Activated naive CD8-positive, alpha-beta T cell treated with anti-CD3 and anti-CD28 coated beads for 36 hours (primary cell): ENCODE results near the gene ABHD6. TPM values are rescaled to one million over a fixed set of nuclear protein-coding genes. Genes with fewer than 3 reads are reported as not detected.

ENCODE experiments used
- DNase-seq: peaks from one replicate; pipeline ENCODE4 v3.0.0; 2021
- H3K27ac Mint-ChIP-seq: one replicate; pipeline ENCODE4 v1.8.0; 2022; ENCODE audit warnings: mild to moderate bottlenecking, moderate library complexity, mixed read lengths
- H3K27me3 Mint-ChIP-seq: one replicate; pipeline ENCODE4 v1.8.0; 2022; ENCODE audit warnings: mild to moderate bottlenecking, mixed read lengths
- H3K36me3 Mint-ChIP-seq: one replicate; pipeline ENCODE4 v1.8.0; 2021; ENCODE audit warnings: mild to moderate bottlenecking, mixed read lengths
- H3K4me1 Mint-ChIP-seq: one replicate; pipeline ENCODE4 v1.8.0; 2021; ENCODE audit warnings: mixed read lengths
- H3K4me3 Mint-ChIP-seq: one replicate; pipeline ENCODE4 v1.8.0; 2022; ENCODE audit warnings: mild to moderate bottlenecking, moderate library complexity, mixed read lengths
- H3K9me3 Mint-ChIP-seq: one replicate; pipeline ENCODE4 v1.8.0; 2022; ENCODE audit warnings: mixed read lengths
- total RNA-seq, 2 experiments: library from RNA; stranded (reverse); gene quantifications; one replicate each; pipeline ENCODE4 v1.2.3, GENCODE V29; 2021

The ABHD6 gene
- total RNA-seq, 2 experiments from 2014 or later = 6.0 to 6.4 TPM

DNA sequence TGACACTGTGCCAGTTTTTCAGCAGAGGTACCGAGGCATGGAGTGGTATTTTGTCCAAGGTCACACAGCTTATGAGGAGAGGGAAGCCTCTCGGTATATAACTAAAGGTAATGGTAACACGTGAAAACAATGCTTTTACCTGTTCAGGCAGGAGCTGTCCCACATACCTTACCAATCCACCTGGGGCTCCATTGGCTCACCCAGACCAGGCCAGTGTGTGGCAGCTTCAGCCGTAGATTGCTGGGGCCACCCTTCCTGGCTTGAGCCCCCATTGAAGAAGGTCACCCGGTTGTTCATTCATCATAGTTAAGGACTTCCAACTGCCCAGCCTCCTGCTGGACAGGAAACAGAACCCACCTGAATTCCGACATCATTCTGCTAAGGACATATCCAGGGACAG, 59.3 kb downstream of the ABHD6 start:
- peaks cover 21% of the 10 kb centered on the region for H3K27me3 Mint-ChIP-seq
- peaks cover 6% of the 10 kb centered on the region for H3K9me3 Mint-ChIP-seq
- peaks cover 9% of the 10 kb centered on the region for H3K36me3 Mint-ChIP-seq
- DNase-seq = no peak
- H3K27ac Mint-ChIP-seq = no peak overlapping the region
- no peaks in the 10 kb centered on the region for H3K4me1 Mint-ChIP-seq
- H3K4me3 Mint-ChIP-seq = no peak overlapping the region

DNA sequence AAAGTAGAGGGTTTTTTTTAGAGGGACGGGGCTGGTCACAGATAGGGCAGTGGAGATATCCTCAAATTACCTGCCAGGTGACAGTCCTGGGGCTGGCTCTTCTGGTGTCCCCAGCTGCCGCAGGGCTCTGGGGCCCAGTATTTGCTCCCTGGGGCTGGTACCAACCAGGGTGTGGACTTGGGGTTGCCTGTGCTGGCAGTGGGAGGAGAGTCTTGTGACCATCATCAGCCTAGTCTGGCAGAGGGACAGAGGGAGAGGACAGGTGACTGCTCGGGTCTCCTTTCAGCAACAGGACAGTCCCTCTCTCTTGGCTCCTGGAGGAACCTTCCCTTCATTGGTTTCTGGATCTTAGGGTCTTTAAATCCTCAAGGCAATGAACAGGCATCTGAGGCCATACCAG, 60.6 kb downstream of the ABHD6 start:
- DNase-seq = no peak
- H3K36me3 Mint-ChIP-seq = peaks cover 9% of the 10 kb centered on the region
- H3K4me3 Mint-ChIP-seq = no peak overlapping the region
- H3K27ac Mint-ChIP-seq = no peak overlapping the region
- H3K27me3 Mint-ChIP-seq = peaks cover 27% of the 10 kb centered on the region
- H3K9me3 Mint-ChIP-seq = peaks cover 6% of the 10 kb centered on the region
- H3K4me1 Mint-ChIP-seq = no peaks in the 10 kb centered on the region

DNA sequence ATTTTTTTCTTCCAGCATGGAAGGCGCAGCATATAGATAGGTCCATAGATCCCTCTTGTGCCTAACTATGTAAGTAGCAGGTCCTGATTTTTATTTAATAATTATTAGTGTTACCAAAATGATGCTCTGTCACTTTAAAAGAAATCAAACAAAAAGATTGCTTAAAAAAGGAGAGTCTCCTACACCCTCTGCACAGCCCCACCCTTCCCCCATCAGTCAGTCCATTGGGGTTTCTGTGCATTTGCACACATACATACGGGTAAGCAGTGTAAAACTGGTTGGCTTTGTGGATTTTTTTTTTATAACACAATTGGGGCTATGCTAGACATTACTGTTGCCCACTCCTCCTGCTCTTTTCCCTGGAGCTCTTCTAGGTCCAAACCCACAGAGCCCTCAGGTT, 61.5 kb downstream of the ABHD6 start:
- H3K4me1 Mint-ChIP-seq = no peaks in the 10 kb centered on the region
- H3K27me3 Mint-ChIP-seq = peaks cover 27% of the 10 kb centered on the region
- no peak for DNase-seq
- H3K4me3 Mint-ChIP-seq = no peak overlapping the region
- no peak overlapping the region for H3K27ac Mint-ChIP-seq
- H3K9me3 Mint-ChIP-seq = peaks cover 6% of the 10 kb centered on the region
- H3K36me3 Mint-ChIP-seq = peaks cover 6% of the 10 kb centered on the region

DNA sequence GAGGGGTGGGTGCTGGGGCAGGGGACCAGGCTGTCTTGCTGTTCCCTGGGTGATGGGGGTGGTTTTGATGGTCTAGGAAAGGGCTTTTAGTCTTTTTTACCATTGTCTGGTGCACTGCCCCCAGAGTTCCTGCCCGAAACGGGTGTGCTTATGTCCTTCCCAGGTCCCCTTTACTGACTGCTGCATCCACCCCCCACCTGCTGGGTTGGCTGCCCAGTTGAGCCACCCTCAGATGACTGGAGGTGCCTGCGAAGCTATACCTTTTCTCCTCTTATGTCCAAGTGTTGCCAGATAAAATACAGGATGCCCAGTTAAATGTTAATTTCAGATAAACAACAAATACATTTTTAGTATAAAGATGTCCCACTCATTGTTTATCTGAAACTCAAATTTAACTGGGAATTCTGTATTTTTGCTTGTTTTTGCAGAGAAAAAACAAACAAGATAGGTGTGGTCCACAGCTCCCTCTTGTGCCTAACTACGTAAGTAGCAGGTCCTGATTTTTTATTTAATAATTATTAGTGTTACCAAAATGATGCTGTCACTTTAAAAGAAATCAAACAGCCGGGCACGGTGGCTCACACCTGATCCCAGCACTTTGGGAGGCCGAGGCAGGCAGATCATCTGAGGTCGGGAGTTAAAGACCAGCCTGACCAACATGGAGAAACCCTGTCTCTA, 62.4 kb downstream of the ABHD6 start:
- Mint-ChIP-seq H3K4me3 (no peak overlapping the region), H3K4me1 (no peaks in the 10 kb centered on the region), H3K36me3 (peaks cover 4% of the 10 kb centered on the region)

DNA sequence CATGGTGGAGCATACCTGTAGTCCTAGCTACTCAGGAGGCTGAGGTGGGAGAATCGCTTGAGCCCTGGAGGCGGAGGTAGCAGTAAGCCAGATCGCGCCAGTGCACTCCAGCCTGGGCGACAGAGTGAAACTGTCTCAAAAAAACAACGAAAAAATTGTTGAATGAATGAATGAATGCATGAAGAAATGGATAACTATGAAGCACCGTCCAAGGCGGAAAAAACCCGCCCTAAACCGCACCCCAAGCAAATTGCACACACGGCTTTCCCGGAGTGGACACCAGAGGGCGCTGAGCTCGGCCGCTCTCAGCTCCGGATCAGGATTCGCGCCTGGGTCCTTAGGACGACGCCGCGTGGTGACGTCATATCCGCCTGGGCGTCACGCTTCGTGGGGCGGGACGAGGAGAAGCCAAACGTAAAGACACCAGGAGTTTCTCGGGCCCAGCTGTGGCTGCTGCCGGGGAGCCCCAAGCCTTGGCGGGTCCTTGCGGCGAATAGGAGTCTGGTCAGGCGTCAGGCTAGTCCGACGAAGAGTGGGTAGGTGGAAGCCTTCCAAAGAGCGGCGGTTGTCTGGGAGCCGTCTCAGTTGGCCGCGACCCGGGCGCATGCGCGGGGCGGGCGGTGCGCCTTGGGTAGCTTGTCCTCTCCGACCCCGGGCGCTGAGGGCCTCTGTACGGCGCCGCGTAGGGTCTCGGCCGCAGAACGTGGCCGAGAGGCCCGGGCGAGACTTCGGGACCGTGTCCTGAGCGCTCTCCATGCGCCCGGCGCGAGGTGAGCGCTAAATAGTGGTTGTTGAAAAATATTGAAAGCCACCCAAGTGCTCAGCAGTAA, 68.5 kb downstream of the ABHD6 start, which contains the start of the genes HTD2 and RPP14:
TSS of gene HTD2 (plus strand) at position 639 of the 830 bp plus-strand sequence. CDS start 11,094 bp downstream, outside the sequence.
TSS of gene RPP14 (plus strand) at position 364 of the 830 bp plus-strand sequence. CDS start 4,085 bp downstream, outside the sequence.
- H3K27ac Mint-ChIP-seq = peak within 1 kb of the TSS; percentile 99
- peaks cover 23% of the 10 kb centered on the region for H3K4me1 Mint-ChIP-seq
- DNase-seq = peak; percentile 98
- peaks cover 3% of the 10 kb centered on the region for H3K9me3 Mint-ChIP-seq
- peaks cover 19% of the 10 kb centered on the region for H3K36me3 Mint-ChIP-seq
- peak within 1 kb of the TSS; percentile 97 for H3K4me3 Mint-ChIP-seq
- H3K27me3 Mint-ChIP-seq = peaks cover 13% of the 10 kb centered on the region

More for the DNA sequence above, 62.4 kb downstream of the ABHD6 start:
- Mint-ChIP-seq H3K9me3 (peaks cover 6% of the 10 kb centered on the region), H3K27ac (no peak overlapping the region), H3K27me3 (peaks cover 27% of the 10 kb centered on the region)
- DNase-seq = no peak

DNA sequence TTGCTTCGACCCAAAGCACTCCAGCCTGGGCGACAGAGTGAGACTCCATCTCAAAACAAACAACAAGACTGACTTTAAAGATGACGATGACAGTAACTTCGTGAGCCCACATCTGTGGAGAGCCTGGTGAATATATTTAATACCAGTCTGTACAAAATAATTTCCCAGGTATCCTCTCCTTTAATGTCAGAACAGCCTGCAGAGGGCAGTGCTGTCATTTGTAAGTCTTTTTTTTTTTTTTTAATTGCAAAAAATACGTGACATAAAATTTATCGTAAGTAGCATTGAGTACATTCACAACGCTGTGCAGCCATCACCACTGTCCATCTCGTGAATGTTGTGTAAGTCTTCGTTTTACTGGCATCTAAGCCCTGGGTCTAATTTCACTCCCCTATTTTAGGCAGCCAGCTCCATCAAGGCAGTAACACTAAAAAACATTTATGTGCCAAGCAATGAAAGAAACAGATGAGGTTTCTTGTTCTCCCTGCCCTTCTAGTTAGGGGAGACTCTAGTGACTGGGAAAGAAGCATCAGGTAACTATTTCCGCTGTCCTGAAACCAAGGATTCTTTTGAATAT, 70.1 kb downstream of the ABHD6 start:
- Mint-ChIP-seq H3K27ac (peak overlapping the region; percentile 99), H3K27me3 (no peaks in the 10 kb centered on the region), H3K36me3 (peaks cover 27% of the 10 kb centered on the region), H3K9me3 (no peaks in the 10 kb centered on the region), H3K4me3 (peak overlapping the region; percentile 97), H3K4me1 (peaks cover 29% of the 10 kb centered on the region)
- DNase-seq = peak; percentile 21

DNA sequence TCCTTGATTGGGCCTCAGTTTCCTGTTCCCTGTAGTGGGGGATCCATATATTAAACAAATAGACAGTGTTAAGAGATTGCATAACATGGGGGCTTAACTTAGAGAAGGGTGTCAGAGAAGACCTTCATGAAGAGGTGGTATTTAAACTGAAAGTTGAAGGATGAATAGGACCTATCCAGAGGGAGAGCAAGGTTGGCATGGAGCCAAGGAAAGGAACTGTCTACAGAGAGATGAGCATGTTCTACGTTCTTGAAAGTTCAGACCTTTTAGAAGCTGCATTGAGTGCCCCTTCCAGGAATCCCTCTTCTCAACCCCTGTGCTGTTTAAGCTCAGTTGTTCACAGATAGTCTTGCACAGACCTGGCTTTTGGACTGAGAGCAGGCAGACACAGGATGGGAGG, 71.1 kb downstream of the ABHD6 start:
- peak overlapping the region; percentile 97 for H3K4me3 Mint-ChIP-seq
- H3K27me3 Mint-ChIP-seq = no peaks in the 10 kb centered on the region
- peak overlapping the region; percentile 54 for H3K27ac Mint-ChIP-seq

DNA sequence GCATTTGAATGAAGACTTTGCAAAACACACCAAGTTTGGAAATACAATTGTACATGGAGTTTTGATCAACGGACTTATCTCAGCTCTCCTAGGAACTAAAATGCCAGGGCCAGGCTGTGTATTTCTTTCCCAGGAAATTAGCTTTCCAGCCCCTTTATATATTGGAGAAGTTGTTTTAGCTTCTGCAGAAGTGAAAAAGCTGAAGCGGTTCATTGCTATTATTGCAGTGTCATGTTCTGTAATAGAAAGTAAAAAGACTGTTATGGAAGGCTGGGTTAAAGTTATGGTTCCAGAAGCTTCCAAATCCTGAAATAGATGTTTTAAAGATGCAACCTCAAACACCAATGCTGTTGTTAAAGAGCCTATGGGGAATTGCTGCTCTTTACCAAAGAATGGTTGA, 80.2 kb downstream of the ABHD6 start:
- H3K27ac Mint-ChIP-seq = no peak overlapping the region
- peaks cover 30% of the 10 kb centered on the region for H3K36me3 Mint-ChIP-seq
- H3K27me3 Mint-ChIP-seq = no peaks in the 10 kb centered on the region

More for the DNA sequence above, 71.1 kb downstream of the ABHD6 start:
- Mint-ChIP-seq H3K36me3 (peaks cover 34% of the 10 kb centered on the region), H3K4me1 (peaks cover 31% of the 10 kb centered on the region), H3K9me3 (no peaks in the 10 kb centered on the region)
- no peak for DNase-seq

DNA sequence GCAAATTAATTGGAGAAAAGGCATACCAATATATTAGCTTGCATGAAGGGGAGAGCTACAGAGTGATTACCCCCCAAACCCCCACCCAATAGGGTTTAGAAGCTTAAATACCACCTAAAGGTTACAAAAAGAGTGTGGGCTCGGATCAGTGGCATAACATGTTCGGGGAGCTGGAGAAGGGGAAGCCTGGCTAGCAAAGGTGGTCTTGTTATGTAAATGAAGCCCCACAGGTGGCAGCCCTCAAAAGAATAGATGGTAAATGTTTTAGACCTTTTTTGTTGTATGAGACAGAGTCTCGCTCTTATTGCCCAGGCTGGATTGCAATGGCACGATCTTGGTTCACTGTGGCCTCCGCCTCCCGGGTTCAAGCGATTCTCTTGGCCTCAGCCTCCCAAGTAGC, 84.2 kb downstream of the ABHD6 start:
- H3K36me3 Mint-ChIP-seq = peaks cover 18% of the 10 kb centered on the region
- no peaks in the 10 kb centered on the region for H3K27me3 Mint-ChIP-seq
- H3K4me1 Mint-ChIP-seq = peaks cover 42% of the 10 kb centered on the region
- DNase-seq = no peak
- H3K4me3 Mint-ChIP-seq = no peak overlapping the region
- no peaks in the 10 kb centered on the region for H3K9me3 Mint-ChIP-seq
- H3K27ac Mint-ChIP-seq = no peak overlapping the region

More for the DNA sequence above, 80.2 kb downstream of the ABHD6 start:
- no peak overlapping the region for H3K4me3 Mint-ChIP-seq
- no peak for DNase-seq
- no peaks in the 10 kb centered on the region for H3K9me3 Mint-ChIP-seq
- peaks cover 22% of the 10 kb centered on the region for H3K4me1 Mint-ChIP-seq

DNA sequence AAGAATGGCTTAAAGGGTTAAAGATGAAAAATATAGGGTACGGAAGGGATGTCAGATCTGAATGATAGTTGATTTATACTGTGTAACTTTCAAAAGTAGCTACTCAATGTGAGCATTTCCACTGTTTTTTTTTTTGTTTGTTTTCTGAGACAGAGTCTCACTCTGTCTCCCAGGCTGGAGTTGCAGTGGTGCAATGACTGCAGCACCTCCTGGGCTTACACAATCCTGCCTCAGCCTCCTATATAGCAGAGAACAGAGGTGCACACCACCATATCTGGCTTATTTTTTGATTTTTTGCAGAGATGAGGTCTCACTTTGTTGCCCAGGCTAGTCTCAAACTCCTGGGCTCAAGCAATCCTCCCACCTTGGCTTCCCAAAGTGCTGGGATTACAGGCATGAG, 85.2 kb downstream of the ABHD6 start:
- Mint-ChIP-seq H3K27ac (peak overlapping the region; percentile 95), H3K4me3 (no peak overlapping the region), H3K4me1 (peaks cover 42% of the 10 kb centered on the region), H3K9me3 (no peaks in the 10 kb centered on the region), H3K36me3 (peaks cover 18% of the 10 kb centered on the region), H3K27me3 (no peaks in the 10 kb centered on the region)
- DNase-seq = no peak

DNA sequence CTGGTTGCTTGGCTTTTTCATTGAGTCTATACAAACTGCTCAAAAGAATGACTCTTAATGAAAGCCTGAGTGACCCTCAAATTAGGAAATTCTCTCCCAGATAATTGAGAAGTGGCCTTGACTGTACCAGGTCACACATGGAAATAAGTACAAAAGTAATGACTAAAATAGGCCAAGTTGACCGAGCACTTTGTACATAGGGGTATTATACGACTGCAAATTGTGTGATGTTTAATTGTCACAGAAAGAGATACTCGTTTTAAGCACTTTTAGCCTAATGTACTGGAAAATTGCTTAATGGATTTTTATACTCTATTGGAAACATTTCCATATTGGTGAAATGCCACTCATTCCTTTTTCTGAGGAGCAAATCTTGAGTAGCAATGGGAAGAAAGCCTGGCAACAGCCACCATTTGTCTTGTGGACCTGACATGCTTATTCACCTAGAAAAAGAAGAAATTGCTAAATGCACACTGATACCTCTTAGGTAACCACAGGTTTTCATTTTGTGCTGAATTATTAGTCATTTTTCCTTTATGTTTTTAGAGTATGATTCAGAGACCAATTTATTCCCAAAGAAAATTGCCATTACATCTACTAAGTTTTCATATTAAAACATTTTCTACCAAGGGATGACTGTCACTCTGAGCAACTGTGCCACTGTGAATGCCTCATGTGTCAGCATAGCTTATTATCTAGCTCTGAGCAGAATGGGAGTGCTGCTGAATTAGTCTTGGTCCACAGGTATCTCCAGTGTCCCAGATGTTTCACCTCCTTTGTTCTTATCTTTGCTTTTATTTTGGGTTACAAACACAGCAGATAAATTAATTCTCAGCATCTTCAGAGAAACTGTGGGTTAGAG, 86.2 kb downstream of the ABHD6 start:
- H3K27me3 Mint-ChIP-seq = no peaks in the 10 kb centered on the region
- no peak for DNase-seq
- peaks cover 12% of the 10 kb centered on the region for H3K36me3 Mint-ChIP-seq
- H3K4me1 Mint-ChIP-seq = peaks cover 42% of the 10 kb centered on the region
- H3K4me3 Mint-ChIP-seq = peak overlapping the region; percentile 22
- H3K9me3 Mint-ChIP-seq = no peaks in the 10 kb centered on the region
- H3K27ac Mint-ChIP-seq = peak overlapping the region; percentile 95

DNA sequence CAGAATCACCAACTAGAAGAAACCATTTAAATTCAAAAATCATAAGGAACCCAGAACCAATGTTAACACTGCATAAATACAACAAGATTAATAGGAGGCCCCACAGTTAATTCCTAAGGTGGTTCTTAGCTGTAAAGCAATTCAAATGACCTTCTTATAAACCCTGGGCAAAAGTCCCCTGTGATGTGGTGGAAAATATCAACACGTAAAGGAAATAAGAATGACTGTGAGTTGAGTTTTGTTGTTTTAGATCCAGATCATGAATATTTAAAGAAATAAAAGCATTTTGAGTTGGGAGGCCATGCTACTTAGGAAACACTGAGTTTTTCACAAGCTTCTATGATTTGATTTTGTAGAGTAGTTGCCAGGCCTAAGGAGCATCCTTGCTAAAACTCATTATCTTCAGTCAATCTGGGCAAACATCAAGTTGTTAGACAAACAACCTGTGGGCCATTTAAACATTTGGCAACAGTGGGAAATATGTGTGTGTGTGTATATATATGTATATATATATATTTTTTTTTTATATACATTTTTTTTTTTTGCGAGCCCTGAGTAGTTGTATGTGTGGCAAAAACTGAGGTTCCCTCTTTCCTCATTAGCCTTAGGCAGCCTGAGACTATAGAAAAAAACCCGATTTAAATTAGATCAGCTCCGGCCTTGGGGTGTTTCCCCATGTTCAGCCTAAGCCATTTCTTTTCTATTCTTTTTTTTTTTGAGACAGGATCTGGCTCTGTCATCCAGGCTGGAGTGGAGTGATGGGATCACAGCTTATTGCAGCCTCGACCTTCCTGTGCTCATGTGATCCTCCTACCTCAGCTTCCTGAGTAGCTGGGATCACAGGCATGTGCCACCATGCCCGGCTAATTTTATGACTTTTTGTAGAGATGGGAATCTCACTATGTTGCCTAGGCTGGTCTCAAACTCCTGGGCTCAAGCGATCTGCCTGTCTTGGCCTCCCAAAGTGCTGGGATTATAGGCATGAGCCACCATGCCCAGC, 87.1 kb downstream of the ABHD6 start:
- DNase-seq = no peak
- Mint-ChIP-seq H3K9me3 (no peaks in the 10 kb centered on the region), H3K4me1 (peaks cover 42% of the 10 kb centered on the region), H3K27me3 (no peaks in the 10 kb centered on the region), H3K27ac (peak overlapping the region; percentile 95), H3K36me3 (peaks cover 8% of the 10 kb centered on the region), H3K4me3 (peak overlapping the region; percentile 22)

DNA sequence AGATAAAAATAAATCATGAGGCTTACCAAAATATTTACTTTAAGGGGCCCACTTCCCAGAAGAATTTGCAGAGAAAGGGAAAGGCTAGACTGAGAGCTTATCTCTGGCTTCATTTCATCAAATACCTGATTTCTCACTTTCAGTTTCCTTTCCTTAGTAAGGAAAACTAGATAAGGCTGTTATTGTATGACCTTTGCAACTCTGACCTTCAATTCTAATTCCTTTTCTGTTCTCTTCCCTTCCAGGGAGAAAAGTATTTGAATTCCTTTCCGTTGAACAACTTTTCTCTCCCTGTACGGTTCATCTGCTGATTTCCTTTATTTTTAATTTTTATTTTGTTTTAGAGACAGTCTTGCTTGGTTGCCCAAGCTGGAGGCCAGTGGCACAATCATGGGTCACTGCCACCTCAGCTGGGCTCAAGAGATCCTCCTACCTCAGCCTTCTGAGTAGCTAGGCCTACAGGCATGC, 88.0 kb downstream of the ABHD6 start:
- DNase-seq = no peak
- Mint-ChIP-seq H3K36me3 (peaks cover 5% of the 10 kb centered on the region), H3K27ac (peak overlapping the region; percentile 95), H3K9me3 (no peaks in the 10 kb centered on the region), H3K4me1 (peaks cover 42% of the 10 kb centered on the region), H3K4me3 (no peak overlapping the region), H3K27me3 (no peaks in the 10 kb centered on the region)
